ENCODE data around the gene UBAP2L. TPM values are rescaled to one million over a fixed set of nuclear protein-coding genes. Genes with fewer than 3 reads are reported as not detected.

The UBAP2L gene
- total and polyA plus RNA-seq, 2 experiments from 2014 or later, result 98.5 to 157 TPM

DNA sequence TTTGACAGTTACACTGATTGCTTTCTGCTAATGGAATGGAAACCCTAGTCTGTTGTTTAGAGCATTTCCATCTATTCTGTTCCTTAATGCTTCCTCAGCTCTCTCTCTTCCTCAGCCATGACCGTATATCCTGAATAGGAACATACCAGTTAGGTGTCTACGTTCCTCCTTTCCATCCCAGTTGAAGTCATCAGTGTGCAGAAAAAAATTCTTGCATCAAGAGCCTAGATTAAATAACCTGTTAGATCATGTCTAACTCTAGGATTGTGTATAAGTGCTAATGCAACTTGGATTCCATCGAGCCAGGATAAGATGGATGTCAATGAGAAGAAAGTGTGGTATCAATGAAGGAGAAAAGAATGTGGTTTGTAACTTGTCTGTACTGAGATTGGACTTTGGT is 18.7 kb downstream of the UBAP2L start:
- Histone ChIP-seq H3K4me3 (no peak overlapping the region), H3K4me2 (no peak overlapping the region), H3K27ac (ENCODE audit: low read depth) (no peak overlapping the region), H3K27me3 (ENCODE audit: insufficient read depth) (no peaks in the 10 kb centered on the region), H4K20me1 (replicated peaks; ENCODE audit: insufficient read depth) (peaks cover 73% of the 10 kb centered on the region), H3K36me3 (ENCODE audit: insufficient read depth) (peaks cover 90% of the 10 kb centered on the region), H3K4me1 (ENCODE audit: insufficient read depth) (no peaks in the 10 kb centered on the region), H3K79me2 (replicated peaks; ENCODE audit: insufficient read depth) (peaks cover 77% of the 10 kb centered on the region), H2AFZ (no peak overlapping the region), H3K9me2 (ENCODE audit: insufficient read depth) (no peaks in the 10 kb centered on the region), H3F3A (replicated peaks; ENCODE audit: low read depth) (peaks cover 23% of the 10 kb centered on the region)
- H3K4me3 Mint-ChIP-seq, result no peak overlapping the region
- peaks cover 96% of the 10 kb centered on the region for H3K36me3 Mint-ChIP-seq (ENCODE audit: low read depth)
- no peaks in the 10 kb centered on the region for H3K4me1 Mint-ChIP-seq
- no peaks in the 10 kb centered on the region for H3K9me3 Mint-ChIP-seq
- no peak for DNase-seq (ENCODE audit: low spot score)
- no peak for ATAC-seq
- H3K27me3 Mint-ChIP-seq (ENCODE audit: insufficient read depth, low read depth, poor library complexity), result peaks cover 2% of the 10 kb centered on the region
- no peak overlapping the region for H3K27ac Mint-ChIP-seq
- TF ChIP-seq STAT1 (IDR thresholded peaks at IDR 0.05; ENCODE audit: unreplicated experiment), result no peak
- TF ChIP-seq, protein P1, sequence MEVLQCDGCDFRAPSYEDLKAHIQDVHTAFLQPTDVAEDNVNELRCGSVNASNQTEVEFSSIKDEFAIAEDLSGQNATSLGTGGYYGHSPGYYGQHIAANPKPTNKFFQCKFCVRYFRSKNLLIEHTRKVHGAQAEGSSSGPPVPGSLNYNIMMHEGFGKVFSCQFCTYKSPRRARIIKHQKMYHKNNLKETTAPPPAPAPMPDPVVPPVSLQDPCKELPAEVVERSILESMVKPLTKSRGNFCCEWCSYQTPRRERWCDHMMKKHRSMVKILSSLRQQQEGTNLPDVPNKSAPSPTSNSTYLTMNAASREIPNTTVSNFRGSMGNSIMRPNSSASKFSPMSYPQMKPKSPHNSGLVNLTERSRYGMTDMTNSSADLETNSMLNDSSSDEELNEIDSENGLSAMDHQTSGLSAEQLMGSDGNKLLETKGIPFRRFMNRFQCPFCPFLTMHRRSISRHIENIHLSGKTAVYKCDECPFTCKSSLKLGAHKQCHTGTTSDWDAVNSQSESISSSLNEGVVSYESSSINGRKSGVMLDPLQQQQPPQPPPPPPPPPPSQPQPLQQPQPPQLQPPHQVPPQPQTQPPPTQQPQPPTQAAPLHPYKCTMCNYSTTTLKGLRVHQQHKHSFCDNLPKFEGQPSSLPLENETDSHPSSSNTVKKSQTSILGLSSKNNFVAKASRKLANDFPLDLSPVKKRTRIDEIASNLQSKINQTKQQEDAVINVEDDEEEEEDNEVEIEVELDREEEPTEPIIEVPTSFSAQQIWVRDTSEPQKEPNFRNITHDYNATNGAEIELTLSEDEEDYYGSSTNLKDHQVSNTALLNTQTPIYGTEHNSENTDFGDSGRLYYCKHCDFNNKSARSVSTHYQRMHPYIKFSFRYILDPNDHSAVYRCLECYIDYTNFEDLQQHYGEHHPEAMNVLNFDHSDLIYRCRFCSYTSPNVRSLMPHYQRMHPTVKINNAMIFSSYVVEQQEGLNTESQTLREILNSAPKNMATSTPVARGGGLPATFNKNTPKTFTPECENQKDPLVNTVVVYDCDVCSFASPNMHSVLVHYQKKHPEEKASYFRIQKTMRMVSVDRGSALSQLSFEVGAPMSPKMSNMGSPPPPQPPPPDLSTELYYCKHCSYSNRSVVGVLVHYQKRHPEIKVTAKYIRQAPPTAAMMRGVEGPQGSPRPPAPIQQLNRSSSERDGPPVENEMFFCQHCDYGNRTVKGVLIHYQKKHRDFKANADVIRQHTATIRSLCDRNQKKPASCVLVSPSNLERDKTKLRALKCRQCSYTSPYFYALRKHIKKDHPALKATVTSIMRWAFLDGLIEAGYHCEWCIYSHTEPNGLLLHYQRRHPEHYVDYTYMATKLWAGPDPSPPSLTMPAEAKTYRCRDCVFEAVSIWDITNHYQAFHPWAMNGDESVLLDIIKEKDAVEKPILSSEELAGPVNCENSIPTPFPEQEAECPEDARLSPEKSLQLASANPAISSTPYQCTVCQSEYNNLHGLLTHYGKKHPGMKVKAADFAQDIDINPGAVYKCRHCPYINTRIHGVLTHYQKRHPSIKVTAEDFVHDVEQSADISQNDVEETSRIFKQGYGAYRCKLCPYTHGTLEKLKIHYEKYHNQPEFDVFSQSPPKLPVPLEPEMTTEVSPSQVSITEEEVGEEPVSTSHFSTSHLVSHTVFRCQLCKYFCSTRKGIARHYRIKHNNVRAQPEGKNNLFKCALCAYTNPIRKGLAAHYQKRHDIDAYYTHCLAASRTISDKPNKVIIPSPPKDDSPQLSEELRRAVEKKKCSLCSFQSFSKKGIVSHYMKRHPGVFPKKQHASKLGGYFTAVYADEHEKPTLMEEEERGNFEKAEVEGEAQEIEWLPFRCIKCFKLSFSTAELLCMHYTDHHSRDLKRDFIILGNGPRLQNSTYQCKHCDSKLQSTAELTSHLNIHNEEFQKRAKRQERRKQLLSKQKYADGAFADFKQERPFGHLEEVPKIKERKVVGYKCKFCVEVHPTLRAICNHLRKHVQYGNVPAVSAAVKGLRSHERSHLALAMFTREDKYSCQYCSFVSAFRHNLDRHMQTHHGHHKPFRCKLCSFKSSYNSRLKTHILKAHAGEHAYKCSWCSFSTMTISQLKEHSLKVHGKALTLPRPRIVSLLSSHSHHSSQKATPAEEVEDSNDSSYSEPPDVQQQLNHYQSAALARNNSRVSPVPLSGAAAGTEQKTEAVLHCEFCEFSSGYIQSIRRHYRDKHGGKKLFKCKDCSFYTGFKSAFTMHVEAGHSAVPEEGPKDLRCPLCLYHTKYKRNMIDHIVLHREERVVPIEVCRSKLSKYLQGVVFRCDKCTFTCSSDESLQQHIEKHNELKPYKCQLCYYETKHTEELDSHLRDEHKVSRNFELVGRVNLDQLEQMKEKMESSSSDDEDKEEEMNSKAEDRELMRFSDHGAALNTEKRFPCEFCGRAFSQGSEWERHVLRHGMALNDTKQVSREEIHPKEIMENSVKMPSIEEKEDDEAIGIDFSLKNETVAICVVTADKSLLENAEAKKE (CRISPR knock-in tag; IDR thresholded peaks at IDR 0.05), result no peak
- TF ChIP-seq, protein P2, sequence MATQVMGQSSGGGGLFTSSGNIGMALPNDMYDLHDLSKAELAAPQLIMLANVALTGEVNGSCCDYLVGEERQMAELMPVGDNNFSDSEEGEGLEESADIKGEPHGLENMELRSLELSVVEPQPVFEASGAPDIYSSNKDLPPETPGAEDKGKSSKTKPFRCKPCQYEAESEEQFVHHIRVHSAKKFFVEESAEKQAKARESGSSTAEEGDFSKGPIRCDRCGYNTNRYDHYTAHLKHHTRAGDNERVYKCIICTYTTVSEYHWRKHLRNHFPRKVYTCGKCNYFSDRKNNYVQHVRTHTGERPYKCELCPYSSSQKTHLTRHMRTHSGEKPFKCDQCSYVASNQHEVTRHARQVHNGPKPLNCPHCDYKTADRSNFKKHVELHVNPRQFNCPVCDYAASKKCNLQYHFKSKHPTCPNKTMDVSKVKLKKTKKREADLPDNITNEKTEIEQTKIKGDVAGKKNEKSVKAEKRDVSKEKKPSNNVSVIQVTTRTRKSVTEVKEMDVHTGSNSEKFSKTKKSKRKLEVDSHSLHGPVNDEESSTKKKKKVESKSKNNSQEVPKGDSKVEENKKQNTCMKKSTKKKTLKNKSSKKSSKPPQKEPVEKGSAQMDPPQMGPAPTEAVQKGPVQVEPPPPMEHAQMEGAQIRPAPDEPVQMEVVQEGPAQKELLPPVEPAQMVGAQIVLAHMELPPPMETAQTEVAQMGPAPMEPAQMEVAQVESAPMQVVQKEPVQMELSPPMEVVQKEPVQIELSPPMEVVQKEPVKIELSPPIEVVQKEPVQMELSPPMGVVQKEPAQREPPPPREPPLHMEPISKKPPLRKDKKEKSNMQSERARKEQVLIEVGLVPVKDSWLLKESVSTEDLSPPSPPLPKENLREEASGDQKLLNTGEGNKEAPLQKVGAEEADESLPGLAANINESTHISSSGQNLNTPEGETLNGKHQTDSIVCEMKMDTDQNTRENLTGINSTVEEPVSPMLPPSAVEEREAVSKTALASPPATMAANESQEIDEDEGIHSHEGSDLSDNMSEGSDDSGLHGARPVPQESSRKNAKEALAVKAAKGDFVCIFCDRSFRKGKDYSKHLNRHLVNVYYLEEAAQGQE (IDR thresholded peaks at IDR 0.05; ENCODE audit: unreplicated experiment), result no peak
- no peak for TF ChIP-seq NANOG (IDR thresholded peaks at IDR 0.05; ENCODE audit: borderline replicate concordance)
- no peak for TF ChIP-seq EZH2phosphoT487 (IDR thresholded peaks at IDR 0.05; ENCODE audit: unreplicated experiment)
- no peak for TF ChIP-seq EZH2 (IDR thresholded peaks at IDR 0.05; ENCODE audit: low read depth, unreplicated experiment)
- TF ChIP-seq POLR2AphosphoS5 (IDR thresholded peaks at IDR 0.05; ENCODE audit: low read depth), result no peak
- TF ChIP-seq, protein P3, sequence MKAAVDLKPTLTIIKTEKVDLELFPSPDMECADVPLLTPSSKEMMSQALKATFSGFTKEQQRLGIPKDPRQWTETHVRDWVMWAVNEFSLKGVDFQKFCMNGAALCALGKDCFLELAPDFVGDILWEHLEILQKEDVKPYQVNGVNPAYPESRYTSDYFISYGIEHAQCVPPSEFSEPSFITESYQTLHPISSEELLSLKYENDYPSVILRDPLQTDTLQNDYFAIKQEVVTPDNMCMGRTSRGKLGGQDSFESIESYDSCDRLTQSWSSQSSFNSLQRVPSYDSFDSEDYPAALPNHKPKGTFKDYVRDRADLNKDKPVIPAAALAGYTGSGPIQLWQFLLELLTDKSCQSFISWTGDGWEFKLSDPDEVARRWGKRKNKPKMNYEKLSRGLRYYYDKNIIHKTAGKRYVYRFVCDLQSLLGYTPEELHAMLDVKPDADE (IDR thresholded peaks at IDR 0.05), result no peak
- no peak for TF ChIP-seq ZNF114 (CRISPR knock-in tag; IDR thresholded peaks at IDR 0.05)
- TF ChIP-seq, protein P4, sequence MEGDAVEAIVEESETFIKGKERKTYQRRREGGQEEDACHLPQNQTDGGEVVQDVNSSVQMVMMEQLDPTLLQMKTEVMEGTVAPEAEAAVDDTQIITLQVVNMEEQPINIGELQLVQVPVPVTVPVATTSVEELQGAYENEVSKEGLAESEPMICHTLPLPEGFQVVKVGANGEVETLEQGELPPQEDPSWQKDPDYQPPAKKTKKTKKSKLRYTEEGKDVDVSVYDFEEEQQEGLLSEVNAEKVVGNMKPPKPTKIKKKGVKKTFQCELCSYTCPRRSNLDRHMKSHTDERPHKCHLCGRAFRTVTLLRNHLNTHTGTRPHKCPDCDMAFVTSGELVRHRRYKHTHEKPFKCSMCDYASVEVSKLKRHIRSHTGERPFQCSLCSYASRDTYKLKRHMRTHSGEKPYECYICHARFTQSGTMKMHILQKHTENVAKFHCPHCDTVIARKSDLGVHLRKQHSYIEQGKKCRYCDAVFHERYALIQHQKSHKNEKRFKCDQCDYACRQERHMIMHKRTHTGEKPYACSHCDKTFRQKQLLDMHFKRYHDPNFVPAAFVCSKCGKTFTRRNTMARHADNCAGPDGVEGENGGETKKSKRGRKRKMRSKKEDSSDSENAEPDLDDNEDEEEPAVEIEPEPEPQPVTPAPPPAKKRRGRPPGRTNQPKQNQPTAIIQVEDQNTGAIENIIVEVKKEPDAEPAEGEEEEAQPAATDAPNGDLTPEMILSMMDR (conservative IDR thresholded peaks at IDR 0.05; ENCODE audit: low read depth in 2 of 2), result no peak
- TF ChIP-seq JUNB (IDR thresholded peaks at IDR 0.05; ENCODE audit: unreplicated experiment), result no peak
- TF ChIP-seq CREB1 (CRISPR knock-in tag; IDR thresholded peaks at IDR 0.05; ENCODE audit: low read depth), result no peak
- TF ChIP-seq ZNF331 (CRISPR knock-in tag; IDR thresholded peaks at IDR 0.05; ENCODE audit: low read depth), result no peak

All from GM23338 (cell line).